ENCODE measurements around the gene SEMA4B.

DNA sequence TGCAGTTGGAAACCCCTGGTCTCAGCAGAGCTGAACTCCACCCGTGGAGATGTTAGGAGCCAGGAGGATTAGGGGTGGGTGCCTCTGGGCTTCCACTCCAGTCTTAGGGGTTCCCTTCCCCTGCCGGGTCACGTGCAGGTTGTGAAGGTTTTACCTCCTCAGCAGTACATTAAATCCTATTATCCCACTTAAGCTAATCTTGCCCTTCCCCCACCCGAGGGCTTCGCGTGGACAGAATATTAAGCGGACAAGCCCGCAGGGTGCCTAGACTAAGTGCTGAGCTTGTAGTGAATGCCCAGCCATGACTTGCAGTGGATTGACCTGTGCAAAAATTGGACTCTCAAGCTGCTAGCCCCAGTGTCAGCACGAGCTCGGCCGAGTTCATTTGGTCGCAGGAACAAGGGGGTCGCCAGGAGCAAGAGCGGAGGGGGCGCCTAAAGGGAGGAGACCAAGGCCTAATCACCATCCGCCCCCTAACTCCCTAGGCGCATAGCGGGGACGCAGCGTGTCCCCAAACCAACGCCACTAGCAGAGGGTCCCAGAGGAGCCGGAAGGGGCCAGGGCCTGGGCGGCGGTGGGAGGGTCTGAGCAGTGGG is 498 bp upstream of the SEMA4B start:
- TF ChIP-seq CTCF (conservative IDR thresholded peaks at IDR 0.05; ENCODE audit: low read length) = no peak
- TF ChIP-seq EZH2phosphoT487 (IDR thresholded peaks at IDR 0.05; ENCODE audit: borderline replicate concordance) = no peak

All from Loucy (cell line).